ENCODE measurements around the gene KRTAP4-5.
"Not testable (repeated sequence)": the region's sequence is repeated elsewhere in the genome, so short reads cannot be mapped to it uniquely, and the experiment has no call there.

Gene KRTAP4-5

GRCh38 chr17:41145261-41145660, 4.4 kb downstream of the KRTAP4-5 start:
- DNase-seq, result no peak

DNA sequence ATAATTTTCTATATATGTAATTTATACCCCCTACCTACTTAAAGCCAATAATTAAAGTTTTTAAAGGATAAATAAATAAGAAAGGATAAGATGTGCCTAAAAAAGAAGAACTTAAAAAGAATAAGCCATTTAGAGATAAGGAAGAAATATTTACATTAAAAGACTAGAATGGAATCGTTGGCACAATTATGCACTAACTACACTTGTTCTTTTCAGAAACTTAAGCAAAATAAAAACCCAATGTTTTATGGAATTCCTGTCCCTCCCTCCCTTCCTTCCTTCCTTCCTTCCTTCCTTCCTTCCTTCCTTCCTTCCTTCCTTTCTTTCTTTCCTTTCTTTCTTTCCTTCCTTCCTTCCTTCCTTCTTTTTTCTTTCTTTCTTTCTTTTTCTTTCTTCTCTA, 4.8 kb downstream of the KRTAP4-5 start:
- DNase-seq, result no peak

GRCh38 chr17:41141361-41141760, 8.3 kb downstream of the KRTAP4-5 start:
- no peak for DNase-seq

DNA sequence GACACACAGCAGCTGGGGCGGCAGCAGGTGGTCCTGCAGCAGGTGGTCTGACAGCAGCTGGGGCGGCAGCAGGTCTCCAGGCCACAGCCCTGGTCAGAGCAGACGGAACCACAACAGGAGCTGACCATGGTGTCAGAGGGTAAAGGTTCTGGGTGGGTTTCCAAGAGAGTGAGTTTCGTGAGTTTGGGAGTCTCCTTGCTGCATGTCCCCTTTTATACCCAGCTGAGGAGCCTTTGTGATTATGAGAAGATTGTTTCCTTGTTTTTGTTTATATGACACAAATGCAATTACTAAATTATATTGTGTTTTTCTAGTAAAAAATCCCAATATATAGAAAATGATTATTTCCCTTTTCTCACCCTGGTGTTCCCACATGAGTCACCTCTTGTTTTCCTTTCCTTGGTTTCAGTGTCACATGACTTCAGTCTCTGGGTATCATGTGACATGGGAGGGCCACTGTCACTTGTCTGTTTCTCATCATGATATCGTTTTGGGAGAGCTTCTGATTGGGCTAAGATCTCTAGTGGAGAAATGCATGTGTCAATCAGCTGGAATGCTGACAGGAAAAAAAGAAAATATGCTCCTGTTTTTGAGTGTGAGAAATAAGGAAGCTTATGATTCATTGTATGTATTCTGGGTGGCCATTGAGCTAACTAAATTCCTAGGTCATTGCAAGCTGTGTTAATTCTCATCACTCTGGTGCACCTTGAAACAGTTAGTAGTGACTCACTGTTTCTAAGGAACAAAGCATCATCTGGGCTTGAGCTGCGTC, 9.1 kb downstream of the KRTAP4-5 start, which contains the start of gene KRTAP4-6:
KRTAP4-6 (minus strand) TSS at position 185 of the 772 bp plus-strand sequence; CDS start at position 128, 57 bp downstream.
- peak; percentile 94 for DNase-seq

DNA sequence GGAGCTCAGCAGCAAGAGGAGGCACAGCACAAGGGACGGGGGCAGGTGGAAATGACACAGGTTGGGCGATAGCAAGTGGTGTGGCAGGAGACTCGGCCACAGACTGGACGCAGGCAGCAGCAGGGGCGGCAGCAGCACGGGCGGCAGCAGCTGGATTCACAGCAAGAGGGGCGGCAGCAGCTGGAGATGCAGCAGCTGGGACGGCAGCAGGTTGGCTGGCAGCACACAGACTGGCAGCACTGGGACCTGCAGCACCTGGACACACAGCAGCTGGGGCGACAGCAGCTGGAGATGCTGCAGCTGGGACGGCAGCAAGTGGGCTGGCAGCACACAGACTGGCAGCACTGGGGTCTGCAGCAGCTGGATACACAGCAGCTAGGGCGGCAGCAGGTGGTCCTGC, 9.8 kb downstream of the KRTAP4-5 start:
- DNase-seq, result not testable (repeated sequence)

DNA sequence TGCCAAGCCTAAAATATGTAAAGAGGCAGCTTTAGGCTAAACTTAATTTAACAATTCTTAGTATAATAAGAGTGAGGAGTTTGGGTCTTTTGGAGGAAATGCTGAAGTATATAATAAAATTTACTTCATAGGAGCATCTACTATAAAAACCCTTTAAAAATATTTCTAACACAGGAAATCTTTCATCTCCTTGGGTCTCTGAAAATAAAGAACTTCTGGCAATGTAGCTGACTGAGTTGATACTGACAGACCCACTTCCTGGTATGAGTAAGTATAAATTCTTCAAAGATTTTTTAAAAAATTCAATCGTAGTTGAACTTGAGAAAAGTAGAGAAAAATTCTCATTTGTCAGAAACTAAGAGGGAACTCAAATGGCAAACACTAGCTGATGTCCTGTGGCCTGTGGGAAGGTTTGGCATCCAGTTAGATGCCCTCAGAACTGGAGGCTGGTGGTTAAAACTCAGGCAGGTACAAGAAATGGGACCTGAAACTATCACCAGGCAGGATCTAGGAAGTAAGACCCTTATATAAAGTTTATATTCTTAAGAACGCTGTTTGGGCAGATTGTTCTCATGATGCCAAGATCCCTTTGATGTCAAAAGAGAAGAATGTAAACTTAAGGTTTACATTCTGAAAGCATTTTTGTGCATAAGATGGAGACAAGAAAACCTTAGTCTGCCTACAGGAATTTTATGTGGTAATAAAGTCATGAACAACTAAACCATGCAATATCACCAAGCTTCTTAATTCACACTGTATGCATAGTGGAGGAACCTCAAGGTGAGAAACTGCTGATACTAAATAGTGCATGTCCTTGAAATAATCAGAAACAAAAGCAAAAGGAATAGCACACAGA, 15.5 kb downstream of the KRTAP4-5 start:
- no peak for DNase-seq

DNA sequence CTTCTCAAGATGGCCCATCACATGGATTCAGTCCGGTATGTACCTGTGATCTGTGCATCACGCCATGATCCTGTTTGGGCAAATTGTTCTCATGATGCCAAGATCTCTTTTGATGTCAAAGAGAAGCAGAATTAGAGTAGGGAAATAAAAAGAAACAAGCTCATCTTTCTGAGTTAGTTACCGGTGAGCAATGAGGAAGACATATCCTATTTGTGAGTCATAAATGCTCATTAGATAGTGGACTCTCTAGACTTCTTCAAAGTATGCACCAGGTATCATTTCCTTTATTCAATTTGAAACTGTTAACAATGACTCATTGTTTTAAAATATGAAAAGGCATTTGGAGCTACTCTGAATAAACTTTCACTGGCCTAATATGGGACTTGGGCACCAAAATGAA, 17.6 kb downstream of the KRTAP4-5 start:
- peak; percentile 42 for DNase-seq

DNA sequence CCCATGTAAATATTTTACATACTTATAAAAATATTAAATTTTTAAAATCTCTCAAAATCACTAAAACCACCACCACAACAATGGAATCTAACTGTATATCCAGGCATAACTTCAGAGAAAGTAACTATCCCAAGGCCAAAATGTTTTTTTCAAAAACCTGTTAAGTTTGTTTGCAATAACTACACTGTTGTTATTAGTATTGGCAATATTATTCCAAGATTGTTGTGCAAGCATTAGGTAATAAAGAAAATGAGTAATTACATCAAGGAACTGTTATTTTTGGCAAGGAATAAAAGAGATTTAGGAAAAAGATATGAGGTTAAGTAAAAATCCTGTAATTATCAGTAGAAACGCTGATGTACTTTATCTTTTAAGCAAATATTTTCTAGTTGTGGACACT, 22.3 kb downstream of the KRTAP4-5 start:
- no peak for DNase-seq

- no peak for DNase-seq
These were observed 23.2 kb downstream of the KRTAP4-5 start for GRCh38 chr17:41126412-41126811.

DNA sequence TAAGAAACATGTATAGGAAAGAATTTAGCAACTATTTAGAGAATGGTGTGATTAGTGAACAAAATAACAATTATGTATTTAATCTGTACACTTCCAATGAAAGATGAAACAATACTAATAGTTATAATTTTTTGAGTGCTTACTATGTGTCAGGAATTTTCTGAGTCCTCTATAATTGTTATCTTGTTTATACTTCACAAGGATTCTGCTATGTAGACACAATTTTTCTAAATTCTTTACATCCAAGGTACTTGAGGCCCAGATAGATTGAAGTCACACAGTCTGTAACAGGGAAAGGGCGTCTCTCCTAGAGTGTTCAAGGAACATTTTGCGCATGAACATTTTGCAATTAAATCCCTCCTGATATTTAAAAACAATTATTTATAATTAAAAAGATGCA, 24.6 kb downstream of the KRTAP4-5 start:
- no peak for DNase-seq

- DNase-seq, result not testable (repeated sequence)
These were observed 25.6 kb downstream of the KRTAP4-5 start, which contains the start of gene KRTAP4-12 for GRCh38 chr17:41123991-41124371. Gene KRTAP4-12 (minus strand): TSS chr17:41124182. CDS start chr17:41124122, 60 bp downstream.

DNA sequence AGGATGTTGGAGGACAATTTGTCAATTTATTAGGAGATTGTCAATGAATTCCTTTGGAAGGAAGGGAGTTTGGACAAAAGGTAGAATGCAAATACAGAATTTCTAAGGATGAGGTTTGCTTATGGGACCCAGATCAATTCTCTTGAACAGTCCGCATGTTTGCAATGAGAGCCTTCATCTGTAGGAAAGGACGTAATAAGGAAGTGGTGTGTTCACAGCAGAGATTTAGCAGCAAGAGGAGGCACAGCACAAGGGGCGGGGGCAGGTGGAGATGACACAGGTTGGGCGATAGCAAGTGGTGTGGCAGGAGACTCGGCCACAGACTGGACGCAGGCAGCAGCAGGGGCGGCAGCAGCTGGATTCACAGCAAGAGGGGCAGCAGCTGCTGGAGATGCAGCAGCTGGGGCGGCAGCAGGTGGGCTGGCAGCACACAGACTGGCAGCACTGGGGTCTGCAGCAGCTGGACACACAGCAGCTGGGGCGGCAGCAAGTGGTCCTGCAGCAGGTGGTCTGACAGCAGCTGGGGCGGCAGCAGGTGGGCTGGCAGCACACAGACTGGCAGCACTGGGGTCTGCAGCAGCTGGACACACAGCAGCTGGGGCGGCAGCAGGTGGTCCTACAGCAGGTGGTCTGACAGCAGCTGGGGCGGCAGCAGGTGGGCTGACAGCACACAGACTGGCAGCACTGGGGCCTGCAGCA, 26.2 kb downstream of the KRTAP4-5 start:
- not testable (repeated sequence) for DNase-seq

DNA sequence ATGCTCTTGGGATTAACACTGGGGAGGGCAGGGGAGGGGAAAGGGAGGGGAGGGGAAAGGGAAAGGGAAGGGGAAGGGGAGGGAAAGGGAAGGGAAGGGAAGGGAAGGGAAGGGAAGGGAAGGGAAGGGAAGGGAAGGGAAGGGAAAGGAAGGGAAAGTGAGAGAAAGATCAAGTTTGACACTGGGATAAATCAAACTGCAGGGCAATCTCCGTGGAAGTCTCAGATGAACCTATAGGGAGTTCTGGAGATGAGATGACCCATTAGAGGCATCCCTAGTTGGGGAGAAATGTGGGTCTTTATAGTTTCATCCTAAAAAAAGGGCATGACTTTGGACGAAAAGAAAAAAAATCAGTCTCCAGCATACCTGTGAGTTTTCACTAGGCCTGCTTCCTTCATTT, 27.9 kb downstream of the KRTAP4-5 start:
- DNase-seq, result no peak

DNA sequence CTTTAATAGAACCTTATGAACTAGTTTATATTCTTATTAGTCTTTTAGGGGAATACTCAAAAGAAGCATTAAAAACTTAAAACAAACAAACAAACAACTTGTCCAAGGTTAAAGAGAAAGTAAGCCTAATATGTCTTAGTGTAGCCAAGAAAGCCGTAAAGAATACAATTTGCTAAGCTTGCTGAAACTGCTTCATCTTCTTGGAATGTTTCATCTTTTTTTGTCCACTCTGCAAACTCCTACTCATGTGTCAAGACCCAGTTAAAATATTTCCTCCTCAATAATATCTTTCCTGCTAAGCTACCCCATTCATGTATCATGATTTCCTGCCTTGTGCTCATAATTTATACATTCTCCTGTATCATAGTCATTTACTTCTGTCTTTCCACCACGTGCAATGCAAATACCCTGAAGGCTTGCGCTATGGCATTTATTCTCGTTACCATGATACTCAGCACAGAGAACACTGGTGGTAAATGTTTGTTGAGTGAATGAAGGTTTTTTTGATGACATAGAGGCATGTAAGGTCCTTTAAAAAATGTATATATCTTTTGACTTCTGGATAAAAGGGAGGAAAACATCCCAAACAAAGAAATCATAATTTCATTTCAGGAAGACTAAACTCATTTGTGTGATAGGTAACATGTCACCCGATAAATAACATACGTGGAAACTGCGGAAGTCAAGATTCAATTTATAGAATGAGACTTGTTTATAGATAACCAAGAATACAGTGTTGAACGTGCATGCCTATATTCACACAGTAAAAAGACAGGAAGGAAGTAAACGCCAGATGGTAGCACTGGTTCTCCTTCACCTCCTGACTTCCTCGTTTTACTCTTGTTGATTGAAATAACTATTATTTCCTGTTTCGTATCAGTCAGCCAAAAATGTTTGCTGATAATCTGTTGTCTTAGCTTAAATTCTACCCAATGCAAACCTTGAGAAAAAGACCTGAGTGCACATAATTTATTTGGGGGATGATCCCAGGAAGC, 29.6 kb downstream of the KRTAP4-5 start:
- DNase-seq, result peak; percentile 69

DNA sequence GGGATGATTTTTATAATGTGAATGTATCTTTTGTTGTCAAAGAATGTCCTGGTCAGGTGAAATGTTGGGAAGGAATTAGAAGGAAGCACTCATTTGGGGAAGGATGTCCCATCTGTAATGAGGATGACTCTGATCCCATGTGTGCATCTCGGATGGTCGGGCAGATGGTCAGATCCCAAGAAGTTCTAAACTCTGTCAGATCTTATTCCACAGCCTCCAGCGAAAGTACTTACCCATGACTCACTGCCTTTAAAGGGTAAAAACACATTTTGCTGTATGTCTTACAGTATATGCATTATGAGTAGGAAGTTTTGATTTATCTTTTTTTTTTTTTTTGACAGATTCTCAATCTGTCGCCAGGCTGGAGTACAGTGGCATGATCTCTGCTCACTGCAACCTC, 30.9 kb downstream of the KRTAP4-5 start:
- peak; percentile 45 for DNase-seq

DNA sequence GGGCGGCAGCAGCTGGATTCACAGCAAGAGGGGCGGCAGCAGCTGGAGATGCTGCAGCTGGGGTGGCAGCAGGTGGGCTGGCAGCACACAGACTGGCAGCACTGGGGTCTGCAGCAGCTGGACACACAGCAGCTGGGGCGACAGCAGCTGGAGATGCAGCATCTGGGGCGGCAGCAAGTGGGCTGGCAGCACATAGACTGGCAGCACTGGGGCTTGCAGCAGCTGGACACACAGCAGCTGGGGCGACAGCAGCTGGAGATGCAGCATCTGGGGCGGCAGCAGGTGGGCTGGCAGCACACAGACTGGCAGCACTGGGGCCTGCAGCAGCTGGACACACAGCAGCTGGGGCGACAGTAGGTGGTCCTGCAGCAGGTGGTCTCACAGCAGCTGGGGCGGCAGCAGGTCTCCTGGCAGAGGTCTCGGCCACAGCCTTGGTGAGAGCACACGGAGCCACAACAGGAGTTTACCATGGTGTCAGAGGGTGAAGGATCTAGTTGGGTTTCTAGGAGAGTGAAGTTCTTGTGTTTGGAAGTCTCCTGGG, 31.7 kb downstream of the KRTAP4-5 start, which contains the start of gene KRTAP4-11:
KRTAP4-11 (minus strand) TSS at position 528 of the 541 bp plus-strand sequence; CDS start at position 470, 58 bp downstream.
- not testable (repeated sequence) for DNase-seq

- peak; percentile 62 for DNase-seq
These were observed 33.3 kb downstream of the KRTAP4-5 start for GRCh38 chr17:41116297-41116696.

- no peak for DNase-seq
These were observed 38.3 kb downstream of the KRTAP4-5 start for GRCh38 chr17:41111151-41111885.

DNA sequence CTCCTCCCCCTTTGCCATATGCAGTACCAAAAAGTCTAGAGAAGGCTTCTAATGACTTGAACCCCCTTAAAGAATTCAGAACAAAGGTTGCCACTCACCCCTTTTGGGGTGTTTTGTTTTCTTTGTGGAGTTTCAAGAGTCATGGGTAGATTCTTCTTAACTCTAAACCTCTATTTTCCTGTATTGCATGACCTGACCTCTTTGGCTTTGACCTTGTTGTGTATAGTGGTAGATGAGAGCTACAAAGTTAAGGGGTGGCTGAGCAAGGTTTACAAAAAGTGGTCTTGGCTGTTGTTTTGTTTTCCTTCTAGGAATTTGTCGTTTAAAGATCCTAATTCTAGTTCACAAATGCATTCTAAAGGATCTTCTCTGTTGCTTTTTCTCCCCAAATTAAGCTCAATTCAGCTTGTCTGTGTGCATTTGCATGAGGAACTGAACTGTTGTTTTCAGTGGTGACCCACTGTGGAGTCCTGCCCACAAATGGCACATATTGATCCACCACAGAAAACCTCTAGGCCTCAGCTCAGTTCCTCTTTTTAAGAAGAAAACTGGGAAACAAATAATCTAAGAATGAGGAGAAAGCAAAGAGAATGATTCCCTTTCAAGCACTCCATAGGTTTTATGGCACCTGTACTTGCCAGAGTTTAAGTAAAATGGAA, 40.8 kb downstream of the KRTAP4-5 start:
- not testable (repeated sequence) for DNase-seq

DNA sequence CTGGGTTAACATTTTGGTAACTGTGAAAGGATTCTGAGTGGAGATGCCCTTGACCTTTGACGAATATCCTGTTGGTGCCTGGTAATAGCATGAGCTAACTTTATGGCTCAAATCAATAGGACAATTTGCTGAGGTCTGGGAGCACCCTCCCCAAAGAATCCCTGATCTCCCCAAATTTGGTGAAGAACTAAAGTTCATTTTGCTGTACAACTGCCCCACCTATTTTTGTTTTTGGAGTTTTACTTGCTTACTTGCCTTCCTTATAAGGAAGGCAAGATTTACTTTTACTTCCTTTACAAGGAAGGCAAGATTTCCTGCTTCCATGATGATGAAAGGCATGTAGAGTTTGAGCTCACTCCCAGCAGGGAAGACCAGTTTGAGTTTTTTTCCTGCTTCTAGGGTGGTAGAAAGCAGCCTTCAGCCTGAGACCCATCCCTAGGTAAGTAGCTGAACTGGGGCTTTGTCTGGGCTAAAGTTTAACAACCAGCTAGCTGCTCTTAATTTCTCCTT, 41.6 kb downstream of the KRTAP4-5 start:
- DNase-seq, result no peak

Measured in fibroblast of skin of right quadriceps (primary cell).